ENCODE data around the gene PYM1.

The PYM1 gene

GRCh38 chr12:55927588-55928502 lies at the start of gene PYM1:
PYM1 (minus strand) TSS chr12:55927894; CDS start chr12:55927761, 133 bp downstream.
- DNase-seq (ENCODE audit: low read depth in 1 of 2, low spot score in 1 of 2), result peak in 1 of 2 donors; percentile 57

- peak in 1 of 2 donors; percentile 21 for DNase-seq (ENCODE audit: low read depth in 1 of 2, low spot score in 1 of 2)
Observed at GRCh38 chr12:55974308-55974730, 46.6 kb upstream of the PYM1 start.

DNA sequence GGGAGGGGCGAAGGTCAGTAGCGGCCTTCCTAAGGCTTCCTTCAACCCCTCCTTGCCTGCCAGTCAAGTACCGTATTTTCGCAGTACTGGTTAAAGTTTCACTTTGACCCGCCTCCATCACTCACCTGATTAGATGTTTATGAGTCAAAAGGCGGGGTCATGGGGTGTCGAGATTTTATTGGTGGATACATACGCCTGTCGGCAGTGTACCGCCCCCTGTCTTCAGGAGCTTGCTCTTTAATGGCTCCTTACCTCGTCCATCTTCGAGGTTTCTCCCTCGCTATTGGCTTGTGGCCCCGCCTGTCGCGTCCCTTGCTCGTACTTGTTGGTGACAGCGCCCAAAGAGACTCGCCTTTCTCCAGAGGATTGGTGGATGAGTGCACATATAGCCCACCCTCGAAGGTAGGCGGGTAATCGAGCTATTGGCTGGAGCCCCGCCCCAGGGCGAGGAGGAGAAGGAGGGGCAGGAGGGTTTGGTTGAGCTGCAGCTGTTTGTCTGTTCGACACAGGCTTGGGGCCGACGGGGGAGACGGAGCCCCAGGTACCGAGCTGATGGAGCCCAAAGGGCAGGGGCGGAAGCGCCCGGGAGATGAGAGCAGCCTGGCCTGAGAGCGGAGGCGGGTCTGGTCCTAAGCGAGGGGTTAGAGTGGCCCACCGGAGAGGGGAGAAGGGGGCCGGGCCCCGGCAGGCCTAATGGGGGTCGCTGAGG lies 46.1 kb upstream of the PYM1 start, which contains the start of gene RAB5B:
TSS of gene RAB5B (plus strand) at position 480 of the 709 bp plus-strand sequence. CDS start 12,883 bp downstream, outside the sequence.
- peak; percentile 90 to 94 for DNase-seq (ENCODE audit: low read depth in 1 of 2, low spot score in 1 of 2)

GRCh38 chr12:55972911-55973598 lies 45.4 kb upstream of the PYM1 start:
- DNase-seq (ENCODE audit: low read depth in 1 of 2, low spot score in 1 of 2), result no peak

- no peak for DNase-seq (ENCODE audit: low read depth in 1 of 2, low spot score in 1 of 2)
Observed at GRCh38 chr12:55972456-55972855, 44.8 kb upstream of the PYM1 start.

DNA sequence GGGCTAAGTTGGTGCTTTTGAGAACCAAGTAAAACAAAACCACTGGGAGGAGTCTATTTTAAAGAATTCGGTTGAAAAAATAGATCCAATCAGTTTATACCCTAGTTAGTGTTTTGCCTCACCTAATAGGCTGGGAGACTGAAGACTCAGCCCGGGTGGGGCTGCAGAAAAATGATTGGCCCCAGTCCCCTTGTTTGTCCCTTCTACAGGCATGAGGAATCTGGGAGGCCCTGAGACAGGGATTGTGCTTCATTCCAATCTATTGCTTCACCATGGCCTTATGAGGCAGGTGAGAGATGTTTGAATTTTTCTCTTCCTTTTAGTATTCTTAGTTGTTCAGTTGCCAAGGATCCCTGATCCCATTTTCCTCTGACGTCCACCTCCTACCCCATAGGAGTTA lies 44.3 kb upstream of the PYM1 start:
- DNase-seq (ENCODE audit: low read depth in 1 of 2, low spot score in 1 of 2), result no peak

- no peak for DNase-seq (ENCODE audit: low read depth in 1 of 2, low spot score in 1 of 2)
Observed at GRCh38 chr12:55970775-55971174, 43.1 kb upstream of the PYM1 start.

DNA sequence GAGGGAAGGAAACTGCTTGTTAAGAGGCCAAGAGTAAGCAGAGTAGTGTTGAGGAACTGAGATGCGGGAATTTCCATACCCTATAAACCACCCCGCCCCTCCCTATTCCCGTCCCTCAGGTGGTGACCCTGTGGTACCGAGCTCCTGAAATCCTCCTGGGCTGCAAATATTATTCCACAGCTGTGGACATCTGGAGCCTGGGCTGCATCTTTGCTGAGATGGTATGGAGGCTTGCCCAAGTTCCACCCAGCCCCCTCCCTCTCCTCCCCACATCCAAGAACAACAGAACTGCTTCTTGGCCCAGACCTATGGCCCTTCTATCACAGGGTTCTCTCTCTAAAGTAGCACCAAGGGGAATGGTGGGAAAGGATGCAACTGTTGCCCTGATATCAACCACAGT lies 41.7 kb upstream of the PYM1 start:
- no peak for DNase-seq (ENCODE audit: low read depth in 1 of 2, low spot score in 1 of 2)

- DNase-seq (ENCODE audit: low read depth in 1 of 2, low spot score in 1 of 2), result peak; percentile 64 to 79
Observed at GRCh38 chr12:55966408-55967281, 39.0 kb upstream of the PYM1 start, which contains the start of gene CDK2. CDK2 (plus strand) TSS chr12:55966830; CDS start chr12:55967009, 179 bp downstream.

GRCh38 chr12:55965941-55966407 lies 38.3 kb upstream of the PYM1 start, which contains the start of gene PMEL:
PMEL (minus strand) TSS chr12:55966042; CDS start chr12:55966011, 31 bp downstream.
- DNase-seq (ENCODE audit: low read depth in 1 of 2, low spot score in 1 of 2), result no peak

DNA sequence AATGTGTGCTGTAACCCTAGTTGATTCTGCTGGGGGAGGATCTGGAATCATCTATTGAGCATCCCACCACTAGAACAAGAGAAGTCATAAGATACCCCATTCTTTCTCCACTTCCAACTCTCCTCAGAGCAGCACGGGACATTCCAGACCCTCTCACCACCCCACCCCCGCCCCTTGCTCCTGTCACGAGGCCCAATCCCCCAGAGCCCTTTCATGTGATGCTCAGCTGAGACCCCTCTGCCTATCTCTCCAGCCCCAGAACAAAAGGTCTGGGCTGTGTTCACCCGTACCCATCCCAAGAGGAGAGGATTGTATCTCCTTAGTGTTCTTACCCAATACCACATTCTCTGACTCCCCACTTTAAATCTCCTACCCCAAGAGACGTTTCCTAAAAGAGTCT lies 37.5 kb upstream of the PYM1 start:
- no peak for DNase-seq (ENCODE audit: low read depth in 1 of 2, low spot score in 1 of 2)

GRCh38 chr12:55963760-55964159 lies 36.1 kb upstream of the PYM1 start:
- no peak for DNase-seq (ENCODE audit: low read depth in 1 of 2, low spot score in 1 of 2)

- DNase-seq (ENCODE audit: low read depth in 1 of 2, low spot score in 1 of 2), result no peak
Observed at GRCh38 chr12:55957106-55957859, 29.6 kb upstream of the PYM1 start.

DNA sequence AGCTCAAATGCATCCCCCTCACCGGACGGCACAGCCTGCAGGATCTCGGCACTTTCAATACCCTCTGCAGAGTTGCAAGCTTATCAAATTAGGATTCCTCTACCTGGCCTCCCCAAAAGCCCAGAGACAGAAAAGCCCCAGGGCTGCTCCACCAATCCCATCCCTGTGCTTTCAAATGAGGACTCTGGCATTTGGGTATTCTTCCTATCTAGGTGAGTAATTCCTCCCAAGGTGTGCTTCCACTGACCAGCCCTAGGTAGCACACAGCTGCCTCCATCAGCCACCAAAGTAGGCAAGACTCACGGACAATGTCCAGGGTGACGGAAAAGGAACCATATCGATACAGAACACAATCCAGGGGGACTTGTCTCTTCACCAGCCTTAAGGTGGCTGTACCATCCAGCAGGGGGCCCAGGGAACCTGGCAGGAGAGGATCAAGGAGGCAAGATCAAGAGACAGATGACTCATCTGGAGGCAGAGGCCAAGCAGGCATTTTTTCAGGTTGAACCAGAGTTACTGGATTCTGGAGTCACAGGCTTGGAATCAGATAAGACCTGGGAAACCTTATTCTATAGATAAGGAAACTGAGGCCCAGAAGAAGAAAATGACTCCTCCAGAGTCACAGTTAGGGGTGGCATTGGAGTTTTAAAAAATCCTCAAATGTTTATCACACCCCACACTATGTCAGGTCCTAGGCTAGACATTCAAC lies 28.3 kb upstream of the PYM1 start:
- DNase-seq (ENCODE audit: low read depth in 1 of 2, low spot score in 1 of 2), result no peak

GRCh38 chr12:55955344-55955743 lies 27.6 kb upstream of the PYM1 start:
- no peak for DNase-seq (ENCODE audit: low read depth in 1 of 2, low spot score in 1 of 2)

DNA sequence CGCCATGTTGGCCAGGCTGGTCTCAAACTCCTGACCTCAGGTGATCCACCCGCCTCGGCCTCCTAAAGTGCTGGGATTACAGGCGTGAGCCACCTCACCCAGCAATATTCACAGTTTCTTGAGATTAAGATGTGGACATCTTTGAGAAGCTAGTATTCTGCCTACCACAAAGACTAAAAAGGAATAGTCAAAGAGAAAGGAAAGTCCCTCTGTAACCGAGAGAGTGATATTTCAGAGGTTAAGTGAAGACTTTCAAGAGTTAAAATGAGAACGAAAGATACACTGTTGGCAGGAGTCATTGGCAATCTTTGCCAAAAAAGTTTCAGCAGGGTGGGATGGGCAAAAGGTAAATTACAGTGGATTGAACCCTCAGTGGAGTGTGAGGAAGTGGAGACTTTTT lies 18.9 kb upstream of the PYM1 start:
- DNase-seq (ENCODE audit: low read depth in 1 of 2, low spot score in 1 of 2), result no peak

- DNase-seq (ENCODE audit: low read depth in 1 of 2, low spot score in 1 of 2), result no peak
Observed at GRCh38 chr12:55942577-55943136, 15.0 kb upstream of the PYM1 start.

DNA sequence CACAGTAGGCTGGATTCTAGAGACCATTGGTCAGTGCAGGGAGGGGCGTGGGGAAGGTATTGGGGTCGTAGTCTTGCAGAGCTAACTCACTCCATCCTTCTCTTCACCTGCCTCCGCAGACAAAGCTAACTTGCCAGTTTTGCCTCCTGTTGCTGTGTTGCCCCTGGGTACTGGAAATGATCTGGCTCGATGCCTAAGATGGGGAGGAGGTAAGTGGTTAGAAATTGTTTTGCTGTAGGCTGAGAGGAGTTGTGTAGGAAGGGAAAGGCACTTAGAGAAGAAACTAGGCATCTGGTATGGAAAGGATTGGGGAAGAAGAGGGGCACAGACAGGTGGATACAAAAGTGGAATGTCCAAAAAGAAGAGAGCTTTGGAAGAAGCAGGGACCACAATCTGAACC lies 14.4 kb upstream of the PYM1 start:
- no peak for DNase-seq (ENCODE audit: low read depth in 1 of 2, low spot score in 1 of 2)

Data from activated T-helper 1 cell treated with anti-CD3 and anti-CD28 coated beads, Interleukin-2, amount 50 U/mL, for 16 hours (primary cell).